ENCODE data around the gene UNC5B.
"Not testable (repeated sequence)": the region's sequence is repeated elsewhere in the genome, so short reads cannot be mapped to it uniquely, and the experiment has no call there.

Gene UNC5B

DNA sequence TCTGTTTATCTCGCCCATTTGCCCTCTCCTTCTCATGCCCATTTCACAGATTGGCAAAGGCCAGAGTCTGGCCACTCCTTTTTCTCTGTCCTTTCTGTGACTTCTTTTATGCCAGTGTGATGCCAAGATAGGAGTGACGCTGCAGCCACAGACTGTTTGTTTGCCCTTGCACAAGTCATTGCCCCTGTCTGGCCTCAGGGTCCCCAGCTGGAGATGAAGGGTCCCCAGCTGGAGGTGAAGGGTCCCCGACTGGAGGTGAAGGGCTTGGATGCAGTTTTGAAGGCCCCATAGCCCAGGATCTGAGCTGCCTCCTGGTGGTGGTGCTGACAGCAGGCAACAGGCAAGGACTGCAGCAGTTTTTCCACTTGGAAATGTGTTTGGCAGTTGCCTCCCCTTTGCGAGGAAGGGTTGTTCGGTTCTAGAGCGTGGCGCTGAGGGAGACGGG, 55.9 kb downstream of the UNC5B start:
- no peak for DNase-seq
- ATAC-seq: no peak

DNA sequence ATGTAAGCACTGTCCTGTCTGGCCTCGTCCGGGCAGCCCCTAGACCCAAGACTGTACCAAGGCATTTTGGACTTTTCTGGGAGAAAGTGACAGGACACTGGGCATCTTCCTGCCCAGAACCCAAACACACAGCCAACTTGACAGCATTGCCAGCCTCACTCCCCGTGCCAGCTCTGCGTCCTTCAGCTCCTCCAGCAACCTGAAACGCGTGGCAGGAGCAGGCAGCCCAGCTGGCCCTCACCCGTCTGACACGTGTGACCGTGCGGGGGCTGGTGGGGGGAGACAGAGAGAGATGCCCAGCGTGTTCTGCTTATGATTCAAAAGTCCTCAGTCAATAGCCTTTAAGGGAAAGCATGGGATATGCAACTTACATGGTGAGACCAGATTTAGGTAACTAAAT, 56.4 kb downstream of the UNC5B start:
- DNase-seq (no peak), ATAC-seq (no peak)

DNA sequence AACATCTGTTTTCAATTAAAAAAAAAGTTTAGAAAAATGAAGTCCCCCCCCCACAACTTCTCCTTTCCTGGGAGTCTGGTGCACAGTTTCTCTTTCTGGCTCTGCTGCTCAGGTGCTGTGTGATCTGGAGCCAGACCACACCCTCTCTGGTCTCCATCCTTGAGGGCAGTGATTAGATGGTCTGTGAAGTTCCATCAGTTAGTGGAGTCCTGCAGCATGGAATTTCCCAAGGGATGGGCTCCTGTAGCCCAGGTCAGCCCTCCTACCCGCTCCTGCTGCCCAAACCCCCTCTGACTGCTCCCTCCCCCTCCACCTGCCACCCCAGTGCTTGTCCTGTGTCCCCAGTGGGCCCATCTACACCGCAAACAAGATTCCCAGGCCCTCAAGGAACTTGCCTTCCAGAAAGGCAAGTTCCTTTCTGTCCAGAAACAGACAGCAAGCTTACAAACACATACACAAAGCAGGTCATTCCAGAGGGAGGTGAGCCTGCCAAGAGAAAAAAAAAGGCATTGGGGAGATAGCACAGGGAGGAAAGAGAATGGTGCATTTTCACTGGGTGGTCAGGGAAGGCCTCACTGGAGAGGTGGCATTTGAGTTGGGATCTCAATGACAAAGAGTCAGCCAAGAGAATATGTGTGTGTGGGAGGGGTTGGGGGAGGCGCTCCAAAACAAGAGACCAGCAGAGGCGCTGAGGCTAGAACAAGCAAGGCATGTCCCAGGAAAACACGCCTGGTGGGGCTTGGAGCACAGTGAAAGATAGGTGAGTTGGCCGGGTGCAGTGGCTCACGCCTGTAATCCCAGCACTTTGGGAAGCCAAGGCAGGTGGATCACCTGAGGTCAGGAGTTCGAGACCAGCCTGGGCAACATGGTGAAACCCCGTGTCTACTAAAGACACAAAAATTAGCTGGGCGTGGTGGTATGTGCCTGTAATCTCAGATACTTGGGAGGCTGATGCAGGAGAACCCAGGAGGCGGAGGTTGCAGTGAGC, 57.2 kb downstream of the UNC5B start:
- ATAC-seq (no peak), DNase-seq (no peak)

DNA sequence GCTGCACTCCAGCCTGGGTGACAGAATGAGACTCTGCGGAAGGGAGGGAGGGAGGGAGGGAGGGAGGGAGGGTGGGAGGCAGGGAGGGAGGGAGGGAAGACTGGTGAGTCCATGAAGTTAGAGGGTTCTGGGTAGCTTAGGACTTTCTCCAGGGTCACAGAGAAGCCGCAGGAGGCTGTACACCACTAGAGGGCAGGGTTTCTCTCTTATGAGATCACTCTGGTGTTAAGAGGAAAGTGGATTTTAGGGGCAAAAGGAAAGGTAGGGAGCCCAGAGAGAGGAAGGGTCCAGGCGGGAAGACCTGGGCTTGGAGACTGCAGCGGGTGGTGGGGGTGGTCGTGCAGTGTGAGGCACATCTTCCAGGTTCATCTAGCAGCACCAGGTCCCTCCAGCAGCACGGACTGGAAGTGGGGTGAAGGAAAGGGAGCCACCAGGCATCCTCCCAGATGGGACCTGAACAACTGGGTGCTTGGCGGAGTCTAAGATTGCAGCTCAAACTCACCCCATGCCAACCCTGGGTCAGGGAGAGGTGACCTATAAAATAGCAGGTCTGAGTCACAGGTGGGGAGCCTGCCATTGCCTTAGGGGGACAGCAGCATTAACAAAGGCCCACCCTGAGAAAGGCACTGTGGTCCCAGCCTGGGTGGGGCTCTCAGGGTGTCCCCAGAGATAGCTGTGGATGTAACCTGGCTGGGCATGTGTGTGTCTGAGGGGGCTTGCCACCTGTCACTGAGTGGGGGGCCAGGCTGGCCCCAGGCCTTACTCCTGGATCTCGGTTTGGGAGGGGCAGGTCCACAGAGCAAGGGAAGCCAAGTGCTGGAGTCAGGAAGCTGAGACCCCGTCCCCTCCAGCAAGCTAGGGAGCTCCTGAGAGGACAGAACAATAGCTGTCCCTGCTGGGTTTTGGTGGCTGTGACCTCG, 58.2 kb downstream of the UNC5B start:
- DNase-seq (peak; percentile 48), ATAC-seq (no peak)

DNA sequence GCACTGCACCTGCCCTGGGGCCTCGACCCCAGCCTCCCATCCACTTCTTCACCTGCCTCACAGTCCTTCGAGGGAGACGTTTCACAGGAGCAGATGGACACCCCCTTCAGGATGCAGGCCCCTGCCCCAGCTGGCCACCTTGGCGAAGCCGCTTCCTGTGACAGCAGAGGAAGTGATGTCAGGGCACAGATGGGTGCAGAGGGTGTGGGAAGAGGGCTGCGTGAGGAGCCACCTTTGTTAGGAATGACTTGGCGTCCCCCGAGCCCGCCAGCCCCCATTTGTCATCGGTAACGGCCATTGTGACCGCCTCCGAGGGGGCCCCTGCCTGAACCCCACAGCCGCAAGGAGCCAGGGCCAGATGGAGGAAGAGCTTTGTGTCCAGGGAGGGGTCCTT, 59.3 kb downstream of the UNC5B start:
- ATAC-seq (no peak), DNase-seq (no peak)

DNA sequence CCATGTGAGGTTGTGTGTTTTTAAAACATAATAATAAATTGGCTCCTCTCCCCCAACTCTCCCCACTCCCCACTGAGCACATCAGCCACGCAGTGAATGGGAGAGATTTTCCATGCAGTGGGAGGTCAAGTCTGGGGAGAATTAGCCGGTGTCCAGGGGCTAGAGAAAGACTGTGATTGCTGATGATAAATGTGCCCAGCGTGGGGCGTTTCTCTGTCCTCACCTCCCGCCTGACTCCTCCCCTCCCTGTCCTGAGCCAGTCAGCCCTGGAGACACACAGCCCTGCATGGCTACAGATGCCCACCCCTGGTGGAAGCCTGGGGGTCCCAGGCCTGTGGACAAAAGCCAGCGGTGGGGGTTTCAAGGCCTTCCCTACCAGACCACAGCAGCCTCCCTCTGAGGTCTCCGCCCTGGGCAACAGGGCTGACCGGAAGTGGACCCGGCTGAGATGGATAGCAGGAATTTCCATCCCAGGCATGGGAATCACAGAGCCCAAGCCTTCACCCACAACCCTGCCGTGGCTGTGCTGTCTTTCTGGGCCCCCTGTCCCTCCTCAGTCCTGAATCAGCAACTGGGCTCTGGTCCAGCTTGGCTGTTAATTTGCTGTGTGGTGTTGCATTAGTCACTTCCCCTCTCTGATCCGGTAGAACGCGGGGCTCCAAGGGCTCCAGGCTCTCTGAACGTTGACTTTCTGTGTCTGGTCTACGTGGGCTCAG, 59.8 kb downstream of the UNC5B start:
- ATAC-seq (no peak), DNase-seq (no peak)

DNA sequence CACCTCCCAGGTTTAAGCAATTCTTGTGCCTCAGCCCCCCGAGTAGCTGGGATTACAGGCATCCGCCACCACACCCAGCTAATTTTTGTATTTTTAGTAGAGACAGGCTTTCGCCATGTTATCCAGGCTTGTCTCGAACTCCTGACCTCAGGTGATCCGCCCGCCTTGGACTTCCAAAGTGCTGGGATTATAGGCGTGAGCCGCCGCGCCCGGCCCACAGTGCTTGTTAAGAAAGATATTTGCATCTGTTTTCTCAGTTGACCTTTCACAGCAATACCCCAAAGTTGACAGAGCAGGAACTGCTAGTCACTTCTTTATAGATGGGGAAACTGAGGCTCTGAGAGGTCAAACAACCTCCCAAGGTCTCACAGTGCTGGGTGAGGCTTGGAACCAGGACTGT, 60.6 kb downstream of the UNC5B start:
- not testable (repeated sequence) for ATAC-seq

DNA sequence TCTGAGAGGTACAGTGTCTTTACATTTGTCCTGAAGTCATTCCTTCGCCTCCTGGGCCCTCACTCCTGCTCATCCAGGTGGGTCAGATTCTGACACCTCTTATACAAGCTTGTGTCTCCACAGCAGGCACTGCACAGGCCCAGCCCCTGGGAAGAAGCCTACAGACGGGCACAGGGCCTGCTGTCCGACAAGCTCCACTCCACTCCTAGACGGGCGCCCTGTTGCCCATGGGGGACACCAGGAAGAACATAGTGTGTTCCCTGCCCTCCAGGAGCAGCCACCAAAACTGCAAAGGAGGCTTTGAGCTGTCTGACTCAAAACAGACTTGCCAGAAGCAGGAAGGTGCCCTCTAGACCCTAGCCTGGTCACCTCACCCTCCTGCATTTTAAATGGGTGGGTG, 61.1 kb downstream of the UNC5B start:
- ATAC-seq (no peak), DNase-seq (no peak)

More for the DNA sequence above, 60.6 kb downstream of the UNC5B start:
- DNase-seq: not testable (repeated sequence)

DNA sequence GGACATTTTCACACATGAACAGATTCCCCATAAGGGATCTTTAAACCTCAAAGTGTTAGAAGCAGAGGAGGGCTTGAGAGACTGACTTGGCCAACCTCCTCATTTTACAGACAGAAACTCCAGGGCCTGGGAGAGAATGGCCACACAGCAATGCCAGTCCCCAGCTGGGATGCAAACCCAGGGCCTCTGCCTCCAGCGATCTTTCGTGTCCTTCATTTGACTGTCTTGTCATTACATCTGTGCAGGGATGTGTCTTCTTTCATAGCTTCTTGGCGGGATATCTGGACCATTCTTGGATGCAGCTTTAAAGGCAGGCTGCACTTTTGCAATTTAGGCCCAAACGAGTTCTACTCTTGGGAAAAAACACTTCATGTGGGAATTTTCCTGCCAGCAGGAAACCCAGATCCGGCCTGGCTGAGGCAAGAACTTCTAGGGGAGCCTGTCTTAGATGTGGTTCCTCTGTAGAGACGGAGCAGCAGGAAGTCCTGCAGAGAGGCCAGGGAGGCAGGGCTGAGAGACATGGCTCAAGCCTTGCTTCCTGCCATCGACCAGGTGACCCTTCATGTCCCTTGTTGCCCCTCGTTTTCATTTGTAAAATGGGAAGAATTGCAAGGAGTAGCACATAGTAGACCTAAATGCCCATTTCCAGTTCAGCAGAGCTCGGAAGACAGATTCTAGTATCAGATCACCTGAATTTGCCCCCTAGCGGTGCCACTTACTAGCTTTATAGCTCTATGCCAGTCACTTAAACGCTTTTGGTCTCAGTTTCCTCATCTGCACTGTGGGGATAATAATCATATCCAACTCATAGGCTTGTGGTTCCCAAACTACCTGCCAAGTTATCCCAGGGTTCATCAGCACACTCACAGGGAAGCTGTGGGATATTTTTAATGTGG, 62.8 kb downstream of the UNC5B start:
- DNase-seq (no peak), ATAC-seq (no peak)

DNA sequence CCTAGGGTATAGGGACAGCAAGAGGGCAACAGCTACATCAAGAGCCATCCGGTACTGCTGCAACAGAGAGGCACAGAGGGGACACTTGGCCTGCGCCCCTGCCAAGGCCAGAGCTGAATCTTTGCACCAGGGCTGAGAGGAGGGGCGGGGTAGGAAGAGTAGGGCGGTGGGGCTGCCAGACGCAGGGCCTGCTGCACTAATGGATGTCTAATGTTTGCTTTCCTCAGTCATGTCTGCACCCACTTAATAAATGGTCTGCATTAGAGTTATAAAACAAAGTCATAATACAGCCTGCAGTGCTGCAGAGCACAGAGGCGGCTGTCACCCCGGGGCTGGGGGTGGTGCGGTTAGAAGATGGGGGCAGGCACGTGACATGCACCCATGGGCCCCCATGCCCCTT, 64.5 kb downstream of the UNC5B start:
- DNase-seq (no peak), ATAC-seq (no peak)

DNA sequence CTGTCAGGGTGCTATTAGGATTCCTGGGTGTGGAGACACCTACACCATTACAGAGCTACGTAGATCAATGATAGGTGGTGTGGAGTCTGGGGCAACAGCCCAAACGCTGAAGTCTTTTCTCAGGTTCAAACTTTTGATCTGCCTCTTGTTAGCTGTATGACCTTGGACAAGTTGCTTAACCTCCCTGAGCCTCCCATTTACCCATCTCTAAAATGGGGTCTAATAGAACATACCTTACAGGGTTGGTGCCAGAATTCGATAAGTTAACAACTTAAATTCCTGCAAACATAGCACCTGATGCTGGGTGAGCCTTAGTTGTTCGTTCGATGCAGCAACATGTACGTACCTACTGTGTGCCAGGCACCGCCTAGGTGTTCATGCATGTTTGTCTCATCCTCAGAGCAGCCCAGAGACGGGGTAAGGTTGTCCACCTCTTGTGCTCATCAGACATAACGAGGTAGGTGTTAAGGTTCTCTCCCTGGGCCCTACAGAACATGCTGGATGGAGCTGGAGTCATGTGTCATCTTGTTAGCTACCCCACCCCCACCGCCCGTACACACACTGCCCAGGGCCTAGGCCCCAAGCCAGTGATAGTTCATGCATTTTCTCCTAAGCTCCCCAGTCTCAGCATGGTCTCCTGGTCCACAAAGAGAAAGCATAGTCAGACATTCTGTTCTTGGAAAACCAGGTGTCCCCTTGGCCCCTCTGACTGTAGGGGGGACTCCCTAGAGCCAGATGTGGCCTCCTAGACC, 65.7 kb downstream of the UNC5B start:
- ATAC-seq: no peak
- DNase-seq: no peak

DNA sequence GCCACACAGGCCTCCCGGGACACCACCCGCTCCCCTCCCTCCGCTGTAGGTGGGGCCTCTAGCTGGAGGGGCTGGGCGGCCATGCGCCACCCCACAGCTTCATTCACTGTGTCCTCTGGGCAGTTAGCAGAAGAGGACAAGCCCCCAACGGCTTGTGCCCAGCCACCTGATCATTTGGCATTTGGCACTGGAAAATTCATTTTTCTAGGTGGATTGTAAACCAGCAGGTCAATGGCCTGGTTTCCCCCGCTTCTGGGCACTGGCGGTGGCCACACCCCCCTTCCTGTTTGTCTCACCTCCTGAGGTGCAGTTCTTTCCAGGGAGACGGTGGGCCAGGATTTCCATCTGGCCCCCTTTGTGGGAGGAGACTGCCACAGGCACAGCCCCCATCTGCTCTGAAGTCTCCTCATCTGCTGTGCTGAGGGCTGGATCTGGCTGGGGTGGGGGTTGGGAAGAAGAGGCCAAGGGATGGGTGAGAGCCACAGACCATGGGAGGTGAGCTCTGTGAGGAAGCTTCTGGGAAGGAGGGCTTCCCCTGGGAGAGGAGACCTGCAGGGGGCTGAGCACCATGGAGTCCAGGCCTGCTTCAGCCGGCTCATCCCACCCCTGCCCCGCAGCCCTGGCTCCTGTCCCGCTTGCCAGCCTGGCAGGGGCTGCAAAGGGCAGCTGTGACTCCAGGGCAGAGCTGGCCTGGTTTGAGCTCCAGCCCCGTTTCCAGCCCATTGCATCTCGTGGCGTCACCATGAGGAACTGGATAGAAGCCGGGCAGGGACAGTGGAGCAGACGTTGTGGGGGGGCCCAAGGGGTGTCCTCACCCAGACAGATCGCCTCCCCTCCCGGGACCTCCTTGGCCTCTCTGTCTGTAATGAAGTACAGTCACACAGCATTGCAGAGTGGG, 66.6 kb downstream of the UNC5B start:
- ATAC-seq: no peak
- DNase-seq: no peak

DNA sequence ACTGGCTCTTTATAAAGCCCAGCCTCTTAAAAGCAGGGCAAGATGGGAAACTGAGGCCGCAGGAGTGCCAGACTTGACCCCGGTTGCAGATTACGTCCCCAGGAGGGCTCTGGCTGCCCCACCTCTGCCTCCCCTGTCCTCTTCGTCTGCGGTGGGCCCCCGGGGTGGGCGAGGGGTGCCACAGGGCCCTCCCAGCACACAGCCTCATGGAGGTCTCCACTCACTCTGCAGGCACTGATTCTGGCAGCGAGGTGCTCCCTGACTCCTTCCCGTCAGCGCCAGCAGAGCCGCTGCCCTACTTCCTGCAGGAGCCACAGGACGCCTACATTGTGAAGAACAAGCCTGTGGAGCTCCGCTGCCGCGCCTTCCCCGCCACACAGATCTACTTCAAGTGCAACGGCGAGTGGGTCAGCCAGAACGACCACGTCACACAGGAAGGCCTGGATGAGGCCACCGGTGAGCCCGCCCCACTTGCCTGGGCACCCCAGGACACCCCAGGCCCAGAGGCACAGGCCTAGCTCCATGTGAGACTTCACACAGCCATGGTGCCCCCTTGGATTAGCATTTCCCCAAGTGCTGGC, 67.3 kb downstream of the UNC5B start:
- ATAC-seq (no peak), DNase-seq (no peak)

DNA sequence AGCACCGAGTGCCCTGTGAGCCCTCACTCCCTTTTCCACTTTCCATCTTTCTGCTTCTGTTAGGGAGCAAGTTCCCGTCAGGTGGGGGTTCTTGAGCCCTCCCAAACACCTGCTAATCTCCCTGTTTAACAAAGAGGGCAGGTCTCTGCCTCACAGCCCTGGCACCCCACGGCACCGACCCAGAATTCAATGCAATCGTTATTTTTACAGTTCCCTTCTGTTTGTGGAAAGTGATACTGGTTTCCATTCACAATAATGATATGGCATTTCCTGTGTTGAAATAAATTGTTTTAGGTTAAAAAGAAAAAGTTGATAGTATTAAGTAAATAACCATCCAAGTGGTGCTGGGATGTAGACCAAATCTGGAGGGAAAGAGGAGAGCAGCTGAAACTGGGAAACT, 67.8 kb downstream of the UNC5B start:
- ATAC-seq: no peak

DNA sequence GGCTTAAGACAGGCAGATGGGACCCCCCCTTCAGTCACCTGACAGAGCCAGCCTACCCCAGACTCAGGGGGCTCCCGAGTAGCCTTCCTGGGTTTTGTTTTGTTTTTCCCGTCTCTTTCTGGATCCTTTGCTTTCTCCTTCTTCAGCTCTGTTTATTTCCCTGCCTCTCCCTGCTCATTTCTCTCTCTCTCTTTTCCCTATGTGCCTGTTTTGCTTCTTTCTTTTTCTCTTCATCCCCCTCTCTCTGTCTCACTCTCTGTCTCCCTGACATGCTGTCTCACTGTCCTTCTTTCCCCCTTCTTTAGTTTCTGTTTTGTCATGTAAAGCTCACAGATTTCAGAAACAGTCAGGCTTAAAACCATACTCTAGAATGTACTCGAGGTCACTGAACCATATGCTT, 68.5 kb downstream of the UNC5B start:
- DNase-seq: no peak
- no peak for ATAC-seq

More for the DNA sequence above, 67.8 kb downstream of the UNC5B start:
- DNase-seq: no peak

DNA sequence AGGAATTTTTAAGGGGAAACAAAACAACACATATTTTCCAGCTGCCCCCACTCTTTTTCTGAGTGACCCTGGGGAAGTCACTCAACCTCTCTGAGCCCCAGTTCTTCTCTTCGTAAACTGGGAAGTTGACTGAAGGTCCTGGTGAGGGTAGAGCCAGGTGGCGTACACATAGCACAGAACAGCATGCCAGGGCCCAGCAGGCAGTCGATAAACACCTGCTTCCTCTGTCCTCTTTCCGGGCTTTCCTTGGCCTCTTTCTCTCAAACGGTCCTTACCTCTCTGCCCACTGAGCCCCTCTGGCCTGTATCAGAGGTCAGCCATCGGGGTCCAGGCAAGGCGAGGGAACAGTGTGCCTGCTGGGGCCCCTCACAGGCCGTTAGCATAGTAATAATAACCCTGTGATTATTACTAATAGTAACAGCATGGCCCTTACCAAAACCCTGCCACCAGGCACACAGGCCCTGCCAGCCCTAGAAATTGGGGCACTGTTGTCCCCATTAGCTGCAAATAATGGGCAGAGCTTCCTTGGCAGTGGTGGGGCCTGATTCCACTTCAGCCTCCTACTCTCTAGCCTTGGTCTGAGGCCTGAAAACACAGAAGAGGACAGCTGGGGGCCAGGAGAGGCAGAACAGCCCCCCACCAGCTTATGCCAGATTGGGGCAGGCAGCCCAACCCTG, 69.4 kb downstream of the UNC5B start:
- ATAC-seq: no peak

DNA sequence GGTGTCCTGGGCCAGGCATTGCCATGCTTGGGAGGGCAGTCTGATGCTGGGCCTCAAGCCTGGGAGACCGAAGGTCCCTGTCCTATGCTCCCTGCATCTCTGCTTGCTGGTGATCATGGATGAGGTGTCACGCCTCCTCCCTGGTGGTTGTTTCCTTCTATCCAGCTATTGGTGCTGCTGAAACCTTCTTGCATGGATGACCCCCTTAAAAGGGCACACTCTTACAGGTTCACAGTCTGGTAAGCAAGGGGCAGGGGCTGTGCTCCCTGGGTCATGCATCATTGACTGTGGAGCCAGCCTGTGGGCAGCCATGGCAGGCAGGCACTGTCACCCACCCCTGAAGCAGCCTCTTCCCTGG, 69.9 kb downstream of the UNC5B start:
- ATAC-seq: no peak

More for the DNA sequence above, 69.4 kb downstream of the UNC5B start:
- DNase-seq: no peak

DNA sequence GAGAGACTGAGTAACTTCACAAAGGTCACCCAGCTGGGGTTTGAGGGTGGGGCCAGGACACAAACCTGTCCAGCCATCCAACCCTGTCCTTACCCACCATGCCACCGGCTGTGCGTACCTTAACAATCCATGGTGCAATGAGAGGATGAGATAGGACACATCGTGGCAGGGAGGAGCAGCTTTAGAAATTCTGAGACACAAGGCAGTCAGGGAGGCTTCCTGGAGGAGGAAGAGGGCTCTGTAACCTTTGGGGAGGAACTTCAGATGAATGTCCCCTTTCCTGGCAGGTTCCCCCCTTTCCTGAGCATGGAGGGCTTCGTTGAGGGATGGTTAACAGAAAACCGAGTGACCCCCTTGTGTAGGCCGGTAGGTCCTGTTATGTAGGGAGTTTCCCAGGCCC, 71.0 kb downstream of the UNC5B start:
- DNase-seq (no peak), ATAC-seq (no peak)

More for the DNA sequence above, 69.9 kb downstream of the UNC5B start:
- no peak for DNase-seq
